Colonic mucosa (tissue), 4 donors: Measurements from ENCODE around the gene PRKCB. TPM values are rescaled to one million over a fixed set of nuclear protein-coding genes. Genes with fewer than 3 reads are reported as not detected.

Experiments used
- DNase-seq: peaks from one replicate; pipeline ENCODE4 v3.0.0-alpha.2; 2020
- H3K27ac ChIP-seq: fragments of 200-600 bp; one replicate; pipeline ENCODE4 v1.8.0; 2021
- H3K27me3 ChIP-seq: fragments of 200-600 bp; one replicate; pipeline ENCODE4 v1.8.0; 2021
- H3K36me3 ChIP-seq: fragments of 200-600 bp; one replicate; pipeline ENCODE4 v1.8.0; 2021
- H3K4me1 ChIP-seq: fragments of 200-600 bp; one replicate; pipeline ENCODE4 v1.8.0; 2021; ENCODE audit warnings: mild to moderate bottlenecking
- H3K4me3 ChIP-seq: fragments of 200-600 bp; one replicate; pipeline ENCODE4 v1.8.0; 2021
- H3K9ac ChIP-seq, 2 donors: one replicate each; pipeline ENCODE4 v1.7.0; 2013; ENCODE audit warnings: control low read depth in 2 of 2, low read depth in 2 of 2, low read length in 2 of 2
- H3K9me3 ChIP-seq: fragments of 200-600 bp; one replicate; pipeline ENCODE4 v1.8.0; 2021
- CTCF ChIP-seq: fragments of 200-600 bp; IDR thresholded peaks from one replicate; pipeline ENCODE4 v1.8.0; 2022; ENCODE audit warnings: antibody characterized with exemption, mild to moderate bottlenecking
- intact Hi-C: fragments of 100-400 bp; cut with DNase I; formaldehyde crosslinking; loops from one replicate; pipeline ENCODE4 v1.14.1; 2022
- total RNA-seq, 2 donors: library from RNA; stranded (reverse); fragmentation: NEBNext Ultra II Directional in 1 of 2; extraction: Animal tissue kit (Norgen Biotek cat#: 25700) in 1 of 2; gene quantifications; one replicate each; pipeline ENCODE4 v1.2.1, GENCODE V29; 2021
- donor health status: healthy.
- donor health status: DM: no; HTN: no; CAD: no.
- donor health status: DM: no; HTN: no; CAD: no.

PRKCB gene
- total RNA-seq, 2 donors from 2014 or later: 2.5 to 10.7 TPM

GRCh38 chr16:23836078-23836403 lies 258 bp downstream of the PRKCB start:
- Histone ChIP-seq H3K4me1 (no peaks in the 10 kb centered on the region), H3K4me3 (peak overlapping the region; percentile 57), H3K9ac (peak overlapping the region in 1 of 2 donors; percentile 32), H3K36me3 (no peaks in the 10 kb centered on the region), H3K9me3 (no peaks in the 10 kb centered on the region), H3K27ac (peak overlapping the region; percentile 24), H3K27me3 (peaks cover 15% of the 10 kb centered on the region)
- no peak for TF ChIP-seq CTCF
- no peak for DNase-seq
- intact Hi-C loops: no loop called here

GRCh38 chr16:23836404-23837311 lies 875 bp downstream of the PRKCB start:
- Histone ChIP-seq H3K27ac (peak overlapping the region; percentile 24), H3K27me3 (peaks cover 15% of the 10 kb centered on the region)
- intact Hi-C loops: no loop called here

GRCh38 chr16:23837553-23838308 lies 1.9 kb downstream of the PRKCB start:
- intact Hi-C loops: no loop called here
- no peaks in the 10 kb centered on the region for H3K4me1 ChIP-seq
- no peak for TF ChIP-seq CTCF
- no peaks in the 10 kb centered on the region for H3K9me3 ChIP-seq
- peak overlapping the region; percentile 57 for H3K4me3 ChIP-seq
- H3K27me3 ChIP-seq: peaks cover 15% of the 10 kb centered on the region
- H3K36me3 ChIP-seq: no peaks in the 10 kb centered on the region
- no peak overlapping the region for H3K27ac ChIP-seq
- H3K9ac ChIP-seq: peak overlapping the region in 1 of 2 donors; percentile 19
- no peak for DNase-seq

More at GRCh38 chr16:23836404-23837311, 875 bp downstream of the PRKCB start:
- peak overlapping the region; percentile 57 for H3K4me3 ChIP-seq
- H3K4me1 ChIP-seq: no peaks in the 10 kb centered on the region
- peak; percentile 29 for DNase-seq
- no peak for TF ChIP-seq CTCF
- no peaks in the 10 kb centered on the region for H3K36me3 ChIP-seq
- H3K9ac ChIP-seq: peak overlapping the region; percentile 19 to 41
- H3K9me3 ChIP-seq: no peaks in the 10 kb centered on the region

GRCh38 chr16:23838485-23839142 lies 2.8 kb downstream of the PRKCB start:
- Histone ChIP-seq H3K9ac (no peak overlapping the region), H3K27me3 (peaks cover 15% of the 10 kb centered on the region), H3K4me3 (no peak overlapping the region), H3K36me3 (no peaks in the 10 kb centered on the region), H3K4me1 (no peaks in the 10 kb centered on the region), H3K9me3 (no peaks in the 10 kb centered on the region), H3K27ac (no peak overlapping the region)
- intact Hi-C loops: no loop called here
- no peak for TF ChIP-seq CTCF
- no peak for DNase-seq

GRCh38 chr16:23840310-23840709 lies 4.5 kb downstream of the PRKCB start:
- DNase-seq: no peak
- no peaks in the 10 kb centered on the region for H3K9me3 ChIP-seq
- no peak overlapping the region for H3K4me3 ChIP-seq
- intact Hi-C loops: no loop called here
- H3K9ac ChIP-seq: no peak overlapping the region
- TF ChIP-seq CTCF: no peak
- no peaks in the 10 kb centered on the region for H3K36me3 ChIP-seq
- no peaks in the 10 kb centered on the region for H3K4me1 ChIP-seq
- peaks cover 15% of the 10 kb centered on the region for H3K27me3 ChIP-seq
- H3K27ac ChIP-seq: no peak overlapping the region
